GM21723 (cell line): ENCODE measurements around the gene MBD3L4.
A peak's percentile ranks its signal among the peaks of the same experiment; 100 is the strongest.
"Not testable (repeated sequence)": the region's sequence is repeated elsewhere in the genome, so short reads cannot be mapped to it uniquely, and the experiment has no call there.

Source experiments
- ATAC-seq: cut with Tn5 transposase; IDR thresholded peaks from one replicate; pipeline ENCODE4 v1.9.1; 2021; ENCODE audit warnings: mild to moderate bottlenecking, moderate library complexity; ENCODE audit not compliant: unreplicated experiment

Gene MBD3L4

GRCh38 chr19:7040079-7040478, at the start of gene MBD3L4:
TSS of gene MBD3L4 (minus strand) at chr19:7040179. CDS start at chr19:7040144, 35 bp downstream.
- not testable (repeated sequence) for ATAC-seq

DNA sequence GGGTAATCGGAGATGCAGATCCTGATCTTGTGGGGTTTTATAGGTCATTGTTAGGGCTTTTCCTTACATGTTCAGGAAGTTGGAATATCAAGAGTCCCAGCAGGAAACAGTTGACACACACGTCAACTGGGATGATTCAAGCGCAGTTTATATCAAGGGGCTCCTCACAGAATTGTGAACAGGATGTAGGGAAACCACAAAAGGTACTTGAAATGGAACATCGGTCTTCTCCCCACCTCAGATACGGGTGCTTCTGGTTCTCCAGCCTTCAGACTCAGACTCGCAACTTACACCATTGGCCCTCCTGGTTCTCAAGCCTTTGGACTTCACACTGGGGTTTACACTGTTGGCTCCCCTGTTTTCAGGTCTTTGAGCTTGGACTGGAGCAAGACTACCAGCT, 49.0 kb upstream of the MBD3L4 start:
- ATAC-seq: no peak

GRCh38 chr19:7083076-7083956, 43.3 kb upstream of the MBD3L4 start:
- ATAC-seq: no peak

- no peak for ATAC-seq
Observed at GRCh38 chr19:7078008-7078407, 38.0 kb upstream of the MBD3L4 start.

GRCh38 chr19:7076151-7076550, 36.2 kb upstream of the MBD3L4 start:
- ATAC-seq: no peak

DNA sequence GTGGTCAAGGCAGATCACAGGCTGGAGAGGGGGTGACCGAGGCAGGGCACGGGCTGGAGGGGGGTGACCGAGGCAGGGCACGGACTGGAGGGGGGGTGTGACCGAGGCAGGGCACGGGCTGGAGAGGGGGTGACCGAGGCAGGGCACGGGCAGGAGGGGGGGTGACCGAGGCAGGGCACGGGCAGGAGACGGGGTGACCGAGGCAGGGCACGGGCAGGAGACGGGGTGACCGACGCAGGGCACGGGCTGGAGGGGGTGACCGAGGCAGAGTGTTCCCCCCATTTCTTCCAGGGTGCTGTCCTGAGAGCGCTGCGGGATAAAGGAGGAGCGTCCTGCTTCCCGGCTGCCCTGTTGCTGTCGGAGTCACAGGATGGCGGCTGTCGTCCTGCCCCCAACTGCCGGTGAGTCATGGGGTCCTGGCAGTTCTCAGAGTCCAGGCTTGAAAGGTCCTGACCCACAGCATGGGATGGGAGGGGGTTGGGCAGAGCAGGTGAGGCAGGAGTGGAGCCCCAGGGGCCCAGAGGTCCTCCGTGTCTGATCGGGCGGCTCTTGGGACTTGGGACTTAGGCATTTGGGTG, 34.8 kb upstream of the MBD3L4 start:
- ATAC-seq: no peak

GRCh38 chr19:7072541-7072940, 32.6 kb upstream of the MBD3L4 start:
- no peak for ATAC-seq

DNA sequence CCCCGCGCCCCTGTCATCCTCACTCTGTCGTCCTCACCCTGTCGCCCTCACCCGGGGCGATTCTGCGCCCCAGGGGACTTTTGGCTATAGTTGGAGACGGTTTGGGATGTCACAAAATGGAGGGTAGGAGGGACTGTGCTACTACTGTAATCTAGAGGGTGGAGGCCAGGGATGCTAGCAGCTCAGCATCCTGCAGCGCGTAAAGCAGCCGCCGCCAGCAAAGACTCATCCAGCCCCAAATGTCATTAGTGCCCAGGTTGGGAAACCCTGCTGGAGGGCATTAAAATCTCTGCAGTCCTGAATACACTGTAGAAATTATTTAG, 29.9 kb upstream of the MBD3L4 start:
- ATAC-seq: no peak

DNA sequence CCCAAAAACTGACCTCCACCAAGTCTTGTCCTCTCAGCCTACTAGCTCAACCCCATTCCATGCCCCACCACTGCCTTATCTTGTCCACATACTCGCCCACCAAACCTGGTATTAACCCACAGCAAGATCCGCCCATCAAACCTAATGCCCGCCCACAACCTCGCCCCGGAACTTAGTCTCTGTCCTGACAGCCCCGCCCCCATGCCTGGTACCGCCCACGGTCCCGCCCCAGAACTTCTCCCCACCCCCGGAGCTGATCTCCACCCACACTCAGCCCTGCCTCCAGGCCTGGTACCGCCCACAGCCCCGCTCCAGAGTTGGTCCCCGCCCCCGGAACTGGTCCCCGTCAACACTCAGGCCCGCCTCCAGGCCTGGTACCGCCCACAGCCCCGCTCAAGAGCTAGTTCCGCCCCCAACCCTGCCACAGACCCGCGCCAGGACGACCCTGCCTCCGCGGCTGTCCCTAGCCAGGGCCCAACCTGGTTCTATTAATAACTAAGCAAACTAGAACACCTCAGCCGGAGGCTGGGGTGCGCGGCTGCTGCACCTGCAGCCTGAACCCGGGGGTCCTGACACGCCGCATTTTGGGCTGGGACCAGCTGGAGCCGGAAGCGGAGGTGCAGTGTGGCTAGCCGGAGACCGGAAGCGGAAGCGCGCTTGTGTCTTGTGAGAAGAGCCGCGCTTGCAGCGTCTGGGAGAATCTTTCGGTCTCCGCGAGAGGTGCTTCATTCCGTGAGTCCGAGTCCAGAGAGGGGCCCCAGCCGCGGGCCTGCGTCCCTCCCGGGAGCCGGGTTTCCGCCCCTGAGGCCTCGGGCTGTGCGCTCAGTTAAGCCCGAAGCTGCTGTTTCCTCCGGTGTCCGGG, 29.3 kb upstream of the MBD3L4 start, which contains the start of gene ZNF557:
Gene ZNF557, plus strand, starts transcription at position 662 of the 862 bp plus-strand sequence. CDS start 5,372 bp downstream, outside the sequence.
- ATAC-seq: peak; percentile 90

- ATAC-seq: no peak
Observed at GRCh38 chr19:7068599-7068998, 28.6 kb upstream of the MBD3L4 start.

DNA sequence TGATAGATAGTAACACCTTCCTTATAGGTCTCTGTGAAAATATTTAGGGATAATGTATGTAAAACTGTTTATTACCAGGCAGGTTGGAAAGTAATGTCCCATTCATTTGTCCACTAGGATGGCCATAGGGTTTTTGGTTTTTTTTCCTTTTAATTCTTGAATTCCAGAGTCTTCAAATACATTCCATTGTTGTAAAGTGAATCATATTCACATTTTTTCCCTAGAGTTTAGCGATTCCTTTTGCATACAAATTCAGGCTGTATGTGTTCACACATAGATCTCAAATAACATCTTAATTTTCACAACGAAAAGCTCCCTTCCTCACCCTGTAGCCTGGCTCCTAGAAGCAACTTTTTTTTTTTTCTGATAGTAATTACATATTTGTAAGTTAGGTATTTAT, 27.7 kb upstream of the MBD3L4 start:
- ATAC-seq: no peak

DNA sequence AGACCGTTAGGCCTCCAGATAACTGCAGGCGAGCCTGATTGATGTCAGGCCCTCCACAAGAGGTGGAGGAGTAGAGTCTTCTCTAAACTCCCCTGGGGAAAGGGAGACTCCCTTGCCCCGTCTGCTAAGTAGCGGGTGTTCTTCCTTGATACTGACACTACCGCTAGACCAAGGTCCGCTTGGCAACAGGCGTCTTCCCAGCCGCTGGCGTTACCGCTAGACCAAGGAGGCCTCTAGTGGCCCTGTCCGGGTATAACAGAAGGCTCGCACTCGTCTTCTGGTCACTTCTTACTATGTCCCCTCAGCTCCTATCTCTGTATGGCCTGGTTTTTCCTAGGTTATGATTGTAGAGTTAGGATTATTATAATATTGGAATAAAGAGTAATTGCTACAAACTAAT, 27.1 kb upstream of the MBD3L4 start:
- not testable (repeated sequence) for ATAC-seq

GRCh38 chr19:7063764-7064418, 23.9 kb upstream of the MBD3L4 start:
- ATAC-seq: no peak

DNA sequence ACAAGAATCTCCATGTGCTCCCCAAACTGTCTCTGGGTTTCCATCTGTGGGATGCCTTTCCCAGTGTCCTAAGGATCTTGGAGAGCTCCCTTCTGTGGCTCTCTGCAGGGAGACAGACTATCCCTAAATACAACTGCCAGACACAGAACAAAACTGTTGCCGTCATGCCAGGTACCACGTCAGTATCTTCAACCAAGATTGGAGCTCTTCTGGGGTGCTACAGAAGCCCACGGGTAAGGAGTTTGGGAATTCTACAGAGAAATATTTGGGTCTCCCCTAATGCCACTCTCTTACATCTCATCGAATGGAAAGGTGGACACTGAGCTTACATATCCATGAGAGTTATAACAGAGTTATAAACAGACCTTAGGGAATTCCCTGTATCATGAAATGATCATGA, 23.4 kb upstream of the MBD3L4 start:
- no peak for ATAC-seq

- ATAC-seq: not testable (repeated sequence)
Observed at GRCh38 chr19:7059977-7060376, 20.0 kb upstream of the MBD3L4 start.

- not testable (repeated sequence) for ATAC-seq
Observed at GRCh38 chr19:7058576-7058975, 18.6 kb upstream of the MBD3L4 start, which contains the start of gene MBD3L3. TSS of gene MBD3L3 (minus strand) at chr19:7058676. CDS start at chr19:7058605, 71 bp downstream.

GRCh38 chr19:7056371-7056770, 16.4 kb upstream of the MBD3L4 start:
- ATAC-seq: not testable (repeated sequence)

- ATAC-seq: not testable (repeated sequence)
Observed at GRCh38 chr19:7055679-7056078, 15.7 kb upstream of the MBD3L4 start.

DNA sequence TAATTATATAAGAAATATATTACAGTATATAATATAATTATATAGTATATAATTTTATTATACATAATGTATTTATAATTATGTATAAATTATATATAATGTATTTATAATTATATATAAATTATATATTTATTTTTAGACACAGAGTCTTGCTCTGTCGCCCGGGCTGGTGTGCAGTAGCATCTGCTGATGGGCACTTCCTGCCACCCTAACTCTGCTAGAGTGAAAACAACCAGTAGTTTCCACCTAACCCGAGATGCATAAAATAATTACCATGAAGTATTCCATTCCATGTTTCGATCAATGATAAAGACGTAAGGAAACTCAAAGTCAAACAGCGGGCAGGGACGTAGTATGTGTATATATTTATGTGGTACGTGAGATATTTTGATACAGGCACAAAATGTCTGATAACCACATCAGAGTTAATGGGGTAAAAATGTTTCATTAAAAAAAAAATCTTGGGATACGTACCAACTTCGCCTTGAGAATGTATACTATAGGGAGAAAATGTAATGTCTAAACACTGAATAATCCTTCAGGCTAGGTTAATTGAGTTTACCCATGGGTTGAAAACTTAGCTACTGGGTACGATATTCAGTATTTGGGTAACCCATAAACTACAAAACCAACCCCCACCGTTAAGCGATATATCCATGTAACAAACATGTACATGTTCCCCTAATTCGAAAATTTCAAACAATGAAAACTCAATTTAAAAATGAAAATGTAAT, 14.8 kb upstream of the MBD3L4 start:
- not testable (repeated sequence) for ATAC-seq

GRCh38 chr19:7052896-7053295, 12.9 kb upstream of the MBD3L4 start:
- ATAC-seq: not testable (repeated sequence)
